ENCODE results near the gene NEUROG2.

Gene NEUROG2

GRCh38 chr4:112521123-112522023 lies 5.4 kb upstream of the NEUROG2 start:
- peak; percentile 8 for DNase-seq
- no peak for ATAC-seq

- no peak for ATAC-seq
- DNase-seq: peak; percentile 4
Observed at GRCh38 chr4:112520598-112521122, 4.7 kb upstream of the NEUROG2 start.

GRCh38 chr4:112519689-112520597 lies 4.0 kb upstream of the NEUROG2 start:
- ATAC-seq: no peak
- peak; percentile 10 for DNase-seq

- DNase-seq: no peak
- ATAC-seq: no peak
Observed at GRCh38 chr4:112518675-112519074, 2.7 kb upstream of the NEUROG2 start.

- no peak for ATAC-seq
- no peak for DNase-seq
Observed at GRCh38 chr4:112517911-112518310, 1.9 kb upstream of the NEUROG2 start.

GRCh38 chr4:112517067-112517634 lies 1.2 kb upstream of the NEUROG2 start:
- peak; percentile 37 for DNase-seq
- no peak for ATAC-seq

GRCh38 chr4:112516471-112517066 lies 589 bp upstream of the NEUROG2 start:
- ATAC-seq (no peak), DNase-seq (peak; percentile 19)

- ATAC-seq (peak; percentile 62), DNase-seq (peak; percentile 45)
Observed at GRCh38 chr4:112515198-112516065, 548 bp downstream of the NEUROG2 start.

- DNase-seq (peak; percentile 11), ATAC-seq (no peak)
Observed at GRCh38 chr4:112514647-112515197, 1.3 kb downstream of the NEUROG2 start.

GRCh38 chr4:112513971-112514646 lies 1.9 kb downstream of the NEUROG2 start:
- ATAC-seq: no peak
- DNase-seq: no peak

- DNase-seq (no peak), ATAC-seq (no peak)
Observed at GRCh38 chr4:112511803-112512118, 4.2 kb downstream of the NEUROG2 start.

GRCh38 chr4:112511093-112511802 lies 4.7 kb downstream of the NEUROG2 start:
- ATAC-seq: no peak
- DNase-seq: peak; percentile 7

- no peak for ATAC-seq
- DNase-seq: peak; percentile 4
Observed at GRCh38 chr4:112510291-112511092, 5.5 kb downstream of the NEUROG2 start.

GRCh38 chr4:112509243-112510141 lies 6.5 kb downstream of the NEUROG2 start:
- no peak for ATAC-seq
- DNase-seq: peak; percentile 13

- ATAC-seq (no peak), DNase-seq (no peak)
Observed at GRCh38 chr4:112508356-112508755, 7.6 kb downstream of the NEUROG2 start.

GRCh38 chr4:112504807-112505206 lies 11.2 kb downstream of the NEUROG2 start:
- ATAC-seq (no peak), DNase-seq (no peak)

GRCh38 chr4:112502871-112503270 lies 13.1 kb downstream of the NEUROG2 start:
- no peak for ATAC-seq
- DNase-seq: no peak

- no peak for DNase-seq
- no peak for ATAC-seq
Observed at GRCh38 chr4:112492321-112492720, 23.7 kb downstream of the NEUROG2 start.

All from stimulated activated naive CD8-positive, alpha-beta T cell treated with anti-CD3 and anti-CD28 coated beads, Interleukin-15, Interleukin-2, amounts not matched to agents 100 U/mL and 50 U/mL, for 24 hours (primary cell).